ENCODE measurements around the gene SLC34A2.

Gene SLC34A2

GRCh38 chr4:25614807-25615206 lies 40.8 kb upstream of the SLC34A2 start:
- Histone ChIP-seq H3K79me2 (ENCODE audit: insufficient read depth, low read length) (no peaks in the 10 kb centered on the region), H3K9me3 (ENCODE audit: insufficient read depth, low read length) (no peaks in the 10 kb centered on the region), H3K9me2 (replicated peaks; ENCODE audit: insufficient read depth, low read length) (no peaks in the 10 kb centered on the region), H3K4me2 (ENCODE audit: low read depth, low read length, poor library complexity, severe bottlenecking) (no peak overlapping the region), H4K20me1 (ENCODE audit: low read depth, low read length) (no peaks in the 10 kb centered on the region), H3K27me3 (ENCODE audit: low read length) (no peaks in the 10 kb centered on the region), H2AFZ (ENCODE audit: low read depth, low read length, severe bottlenecking) (no peak overlapping the region), H3K9ac (ENCODE audit: low read length) (no peak overlapping the region), H3K27ac (ENCODE audit: low read depth, low read length) (no peak overlapping the region), H3K36me3 (ENCODE audit: low read length) (no peaks in the 10 kb centered on the region), H3K4me3 (ENCODE audit: insufficient read depth, low read length, poor library complexity, severe bottlenecking) (no peak overlapping the region), H3F3A (ENCODE audit: insufficient read depth) (no peaks in the 10 kb centered on the region)
- TF ChIP-seq CTCF (IDR thresholded peaks at IDR 0.05; ENCODE audit: insufficient read depth, low read length, poor library complexity, severe bottlenecking) (no peak), EZH2phosphoT487 (conservative IDR thresholded peaks at IDR 0.05; ENCODE audit: low read length) (no peak)

- Histone ChIP-seq H3K4me3 (ENCODE audit: insufficient read depth, low read length, poor library complexity, severe bottlenecking) (no peak overlapping the region), H2AFZ (ENCODE audit: low read depth, low read length, severe bottlenecking) (no peak overlapping the region), H3K27me3 (ENCODE audit: low read length) (no peaks in the 10 kb centered on the region), H3F3A (ENCODE audit: insufficient read depth) (no peaks in the 10 kb centered on the region), H3K9me3 (ENCODE audit: insufficient read depth, low read length) (no peaks in the 10 kb centered on the region), H3K9ac (ENCODE audit: low read length) (no peak overlapping the region), H3K9me2 (replicated peaks; ENCODE audit: insufficient read depth, low read length) (no peaks in the 10 kb centered on the region), H3K27ac (ENCODE audit: low read depth, low read length) (no peak overlapping the region), H3K4me2 (ENCODE audit: low read depth, low read length, poor library complexity, severe bottlenecking) (no peak overlapping the region), H3K36me3 (ENCODE audit: low read length) (no peaks in the 10 kb centered on the region), H4K20me1 (ENCODE audit: low read depth, low read length) (no peaks in the 10 kb centered on the region), H3K79me2 (ENCODE audit: insufficient read depth, low read length) (no peaks in the 10 kb centered on the region)
- TF ChIP-seq EZH2phosphoT487 (conservative IDR thresholded peaks at IDR 0.05; ENCODE audit: low read length) (no peak), CTCF (IDR thresholded peaks at IDR 0.05; ENCODE audit: insufficient read depth, low read length, poor library complexity, severe bottlenecking) (no peak)
These were observed 34.4 kb upstream of the SLC34A2 start for GRCh38 chr4:25621027-25621930.

GRCh38 chr4:25624616-25625015 lies 31.0 kb upstream of the SLC34A2 start:
- TF ChIP-seq CTCF (IDR thresholded peaks at IDR 0.05; ENCODE audit: insufficient read depth, low read length, poor library complexity, severe bottlenecking) (no peak), EZH2phosphoT487 (conservative IDR thresholded peaks at IDR 0.05; ENCODE audit: low read length) (no peak)
- no peak overlapping the region for H3K4me2 ChIP-seq (ENCODE audit: low read depth, low read length, poor library complexity, severe bottlenecking)
- H3F3A ChIP-seq (ENCODE audit: insufficient read depth), result no peaks in the 10 kb centered on the region

More at GRCh38 chr4:25624616-25625015, 31.0 kb upstream of the SLC34A2 start:
- Histone ChIP-seq H3K9ac (ENCODE audit: low read length) (no peak overlapping the region), H3K27ac (ENCODE audit: low read depth, low read length) (no peak overlapping the region), H3K79me2 (ENCODE audit: insufficient read depth, low read length) (no peaks in the 10 kb centered on the region), H2AFZ (ENCODE audit: low read depth, low read length, severe bottlenecking) (no peak overlapping the region), H4K20me1 (ENCODE audit: low read depth, low read length) (no peaks in the 10 kb centered on the region), H3K9me3 (ENCODE audit: insufficient read depth, low read length) (no peaks in the 10 kb centered on the region), H3K4me3 (ENCODE audit: insufficient read depth, low read length, poor library complexity, severe bottlenecking) (no peak overlapping the region), H3K9me2 (replicated peaks; ENCODE audit: insufficient read depth, low read length) (no peaks in the 10 kb centered on the region), H3K36me3 (ENCODE audit: low read length) (no peaks in the 10 kb centered on the region), H3K27me3 (ENCODE audit: low read length) (no peaks in the 10 kb centered on the region)
